ENCODE results near the gene CLEC16A. TPM values are rescaled to one million over a fixed set of nuclear protein-coding genes. Genes with fewer than 3 reads are reported as not detected.

CLEC16A gene
- total and polyA plus RNA-seq, 9 of the 15 experiments (the other 6 are each of a cell fraction or from before 2014, with no cell fraction given), result 1.00 to 22.3 (median 10.0) TPM

DNA sequence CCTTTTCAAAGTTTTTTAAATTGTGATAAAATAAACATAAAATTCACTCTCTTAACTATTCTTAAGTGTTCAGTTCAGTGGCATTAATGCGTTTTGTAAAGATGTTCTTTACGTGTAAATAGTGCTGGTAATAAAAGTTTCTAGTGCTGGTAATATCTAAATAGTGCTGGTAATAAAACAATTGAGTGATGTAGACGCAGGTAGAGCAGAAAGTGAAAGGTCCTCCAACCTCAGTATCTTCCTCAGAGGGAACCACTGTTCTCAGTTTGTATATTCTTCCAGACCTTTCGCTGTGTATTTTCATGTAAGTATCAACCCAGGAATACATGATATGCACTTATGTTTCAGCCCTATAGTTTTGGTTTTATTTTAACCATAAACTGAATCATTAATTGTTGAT lies 53.1 kb downstream of the CLEC16A start (continued):
- no peak for TF ChIP-seq ARID3A (IDR thresholded peaks at IDR 0.05; ENCODE audit: borderline replicate concordance, low read depth, low read length)
- no peak for TF ChIP-seq ZNF282 (CRISPR knock-in tag; IDR thresholded peaks at IDR 0.05)

DNA sequence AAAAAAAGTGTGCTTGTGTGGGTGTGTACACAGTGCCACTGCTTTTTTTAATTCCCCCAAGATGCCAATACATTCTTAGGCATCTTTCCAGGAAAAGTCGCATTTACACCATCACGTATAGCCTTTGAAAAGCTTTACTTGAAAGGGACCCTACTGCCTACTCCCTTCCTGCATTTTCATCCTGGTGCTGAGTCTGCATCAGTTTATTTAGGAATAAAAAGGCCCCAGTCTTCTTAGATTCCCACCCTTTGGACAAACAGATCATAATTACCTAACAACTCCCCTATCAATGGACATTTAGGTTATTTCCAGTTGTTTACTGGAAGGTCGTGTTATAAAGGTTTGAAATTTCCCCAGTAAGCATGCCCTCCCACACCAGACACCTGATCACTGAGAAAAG lies 54.9 kb downstream of the CLEC16A start:
- no peak overlapping the region for H3K27ac ChIP-seq (ENCODE audit: extremely low read depth, low read depth, low read length)
- ChIA-PET POLR2A (no interaction called here), CTCF (ENCODE audit: low intra/inter-chr PET ratio) (no interaction called here)
- no TSS peak for BruUV-seq (replicated peaks)
- no peaks in the 10 kb centered on the region for H3K27me3 ChIP-seq (ENCODE audit: control insufficient read depth in 2 of 2, insufficient read depth in 2 of 2, low read length in 2 of 2)
- H3K4me1 ChIP-seq (replicated peaks in 1 of 2; ENCODE audit: control insufficient read depth in 2 of 2, insufficient read depth in 2 of 2, low read length in 2 of 2), result no peaks in the 10 kb centered on the region
- DNase-seq (ENCODE audit: extremely low read depth in 1 of 4, low spot score in 3 of 4) (no peak), FAIRE-seq (peak; percentile 42), ATAC-seq (no peak)
- no peak overlapping the region for H2AFZ ChIP-seq (ENCODE audit: low read depth, low read length)
- no peaks in the 10 kb centered on the region for H3K9me3 ChIP-seq (replicated peaks; ENCODE audit: control insufficient read depth, insufficient read depth, low read depth, low read length)
- 62% methylated on average over 3 of the region's 3 CpGs for WGBS (ENCODE audit: insufficient coverage, low coverage, missing lambda C conversion rate)
- no peaks in the 10 kb centered on the region for H3K79me2 ChIP-seq (ENCODE audit: control insufficient read depth, insufficient read depth, low read length)
- no peak overlapping the region for H3K4me3 ChIP-seq
- no peak overlapping the region for H3K4me2 ChIP-seq (ENCODE audit: insufficient read depth, low read length)
- intact Hi-C loops (cut with micrococcal nuclease) (no loop called here), in situ Hi-C loops (cut with MboI) (no loop called here)
- no peaks in the 10 kb centered on the region for H3K9me1 ChIP-seq (ENCODE audit: control insufficient read depth, insufficient read depth, low read length)
- H4K20me1 ChIP-seq (replicated peaks; ENCODE audit: control insufficient read depth, insufficient read depth, low read length), result no peaks in the 10 kb centered on the region
- no peak overlapping the region for H3K9ac ChIP-seq (ENCODE audit: insufficient read depth in 1 of 2, low read depth in 2 of 2, low read length in 2 of 2)
- peaks cover 27% of the 10 kb centered on the region for H3K36me3 ChIP-seq (ENCODE audit: control insufficient read depth, insufficient read depth, low read length)
- TF ChIP-seq SIRT6 (IDR thresholded peaks at IDR 0.05; ENCODE audit: low read depth, low read length), result no peak
- no peak for TF ChIP-seq U2AF2 (optimal IDR thresholded peaks at IDR 0.05; ENCODE audit: low read depth, low read length)
- TF ChIP-seq GATAD2B (IDR thresholded peaks at IDR 0.05; ENCODE audit: borderline replicate concordance), result no peak
- TF ChIP-seq CTCFL (IDR thresholded peaks at IDR 0.05; ENCODE audit: borderline replicate concordance, insufficient read depth, low read depth, low read length, poor library complexity, severe bottlenecking), result no peak
- TF ChIP-seq SP2 (IDR thresholded peaks at IDR 0.05; ENCODE audit: extremely low read depth, low read depth, low read length, poor library complexity, severe bottlenecking), result no peak
- TF ChIP-seq, protein P1, sequence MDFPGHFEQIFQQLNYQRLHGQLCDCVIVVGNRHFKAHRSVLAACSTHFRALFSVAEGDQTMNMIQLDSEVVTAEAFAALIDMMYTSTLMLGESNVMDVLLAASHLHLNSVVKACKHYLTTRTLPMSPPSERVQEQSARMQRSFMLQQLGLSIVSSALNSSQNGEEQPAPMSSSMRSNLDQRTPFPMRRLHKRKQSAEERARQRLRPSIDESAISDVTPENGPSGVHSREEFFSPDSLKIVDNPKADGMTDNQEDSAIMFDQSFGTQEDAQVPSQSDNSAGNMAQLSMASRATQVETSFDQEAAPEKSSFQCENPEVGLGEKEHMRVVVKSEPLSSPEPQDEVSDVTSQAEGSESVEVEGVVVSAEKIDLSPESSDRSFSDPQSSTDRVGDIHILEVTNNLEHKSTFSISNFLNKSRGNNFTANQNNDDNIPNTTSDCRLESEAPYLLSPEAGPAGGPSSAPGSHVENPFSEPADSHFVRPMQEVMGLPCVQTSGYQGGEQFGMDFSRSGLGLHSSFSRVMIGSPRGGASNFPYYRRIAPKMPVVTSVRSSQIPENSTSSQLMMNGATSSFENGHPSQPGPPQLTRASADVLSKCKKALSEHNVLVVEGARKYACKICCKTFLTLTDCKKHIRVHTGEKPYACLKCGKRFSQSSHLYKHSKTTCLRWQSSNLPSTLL (IDR thresholded peaks at IDR 0.05), result no peak
- TF ChIP-seq ZNF217 (CRISPR knock-in tag; IDR thresholded peaks at IDR 0.05), result no peak
- no peak for TF ChIP-seq RBM14 (IDR thresholded peaks at IDR 0.05; ENCODE audit: borderline replicate concordance, insufficient read depth, low read depth, low read length)
- no peak for TF ChIP-seq FIP1L1 (IDR thresholded peaks at IDR 0.05; ENCODE audit: low read depth, low read length, poor library complexity, severe bottlenecking)
- no peak for TF ChIP-seq ESRRA (IDR thresholded peaks at IDR 0.05; ENCODE audit: borderline replicate concordance, low read depth)
- TF ChIP-seq VEZF1 (CRISPR knock-in tag; IDR thresholded peaks at IDR 0.05), result no peak
- TF ChIP-seq STAT5B (CRISPR knock-in tag; IDR thresholded peaks at IDR 0.05), result no peak

All from K562 (cell line).